HG03060 (cell line): ENCODE data around the gene TXNDC17.
"Not testable (repeated sequence)": the region's sequence is repeated elsewhere in the genome, so short reads cannot be mapped to it uniquely, and the experiment has no call there.

Experiments
- ATAC-seq: cut with Tn5 transposase; IDR thresholded peaks from one replicate; pipeline ENCODE4 v1.9.1; 2021; ENCODE audit warnings: low read depth, moderate number of reproducible peaks; ENCODE audit not compliant: unreplicated experiment

Gene TXNDC17

DNA sequence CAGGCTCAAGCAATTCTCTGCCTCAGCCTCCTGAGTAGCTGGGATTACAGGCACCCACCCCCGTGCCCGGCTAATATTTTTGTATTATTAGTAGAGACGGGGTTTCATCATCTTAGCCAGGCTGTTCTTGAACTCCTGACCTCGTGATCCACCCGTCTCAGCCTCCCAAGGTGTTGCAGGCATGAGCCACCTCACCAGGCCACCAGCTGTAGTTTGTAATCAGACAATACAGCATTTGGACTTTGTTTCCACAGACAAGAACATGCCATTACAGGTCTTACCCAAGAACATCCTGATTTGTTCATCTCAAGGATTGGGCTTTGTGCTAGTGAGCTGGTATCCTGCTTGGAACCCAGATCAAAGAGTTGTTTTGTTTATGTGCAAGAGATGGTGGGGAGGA lies 40.8 kb downstream of the TXNDC17 start:
- ATAC-seq, result no peak

DNA sequence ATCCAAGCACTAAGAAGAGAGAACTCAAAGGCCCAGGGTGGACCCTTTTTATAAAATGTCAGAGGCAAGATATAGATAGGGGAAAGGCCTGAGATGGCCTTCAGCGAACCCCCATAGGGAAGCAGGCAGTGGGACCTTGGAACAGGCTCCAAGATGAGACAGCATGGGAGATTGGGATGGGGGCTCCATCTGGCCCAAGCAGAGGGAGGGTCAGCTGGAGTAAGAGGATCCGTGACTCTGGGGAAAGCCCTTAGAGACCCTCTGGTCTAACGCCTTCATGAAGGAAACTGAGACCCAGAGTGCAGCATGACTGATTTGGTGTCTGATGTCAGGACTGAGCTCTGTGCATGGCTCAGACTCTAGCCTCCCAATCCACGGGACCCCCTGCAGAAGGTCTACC lies 41.5 kb downstream of the TXNDC17 start:
- ATAC-seq, result no peak

DNA sequence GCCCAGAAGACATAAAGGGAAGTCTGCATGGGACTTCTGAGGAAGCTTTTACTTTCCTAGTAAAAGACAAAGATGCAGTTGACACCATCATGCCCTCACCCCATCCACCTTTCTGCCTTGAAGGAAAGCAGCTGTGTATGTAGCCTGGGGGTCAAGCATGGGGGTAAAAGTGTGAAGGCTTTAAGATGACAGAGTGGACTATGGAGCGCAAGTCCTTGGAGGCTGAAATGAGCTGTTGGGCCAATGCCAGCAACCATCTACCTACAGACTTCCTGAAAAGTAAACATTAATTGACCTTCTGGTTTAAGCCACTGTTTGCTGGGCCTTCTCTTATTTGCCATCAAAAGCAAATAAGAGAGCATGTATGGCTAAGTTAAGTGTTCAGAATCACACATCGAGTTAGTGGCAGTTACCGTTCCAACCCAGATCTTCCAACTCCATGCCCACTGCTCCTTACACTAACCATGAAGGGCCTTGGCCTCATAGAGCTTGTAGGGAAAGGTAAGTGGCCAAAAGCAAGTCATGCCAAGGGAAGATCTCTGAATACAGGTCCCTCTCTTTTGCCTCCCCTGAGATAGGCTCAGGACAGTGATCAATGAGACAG lies 42.3 kb downstream of the TXNDC17 start:
- no peak for ATAC-seq

DNA sequence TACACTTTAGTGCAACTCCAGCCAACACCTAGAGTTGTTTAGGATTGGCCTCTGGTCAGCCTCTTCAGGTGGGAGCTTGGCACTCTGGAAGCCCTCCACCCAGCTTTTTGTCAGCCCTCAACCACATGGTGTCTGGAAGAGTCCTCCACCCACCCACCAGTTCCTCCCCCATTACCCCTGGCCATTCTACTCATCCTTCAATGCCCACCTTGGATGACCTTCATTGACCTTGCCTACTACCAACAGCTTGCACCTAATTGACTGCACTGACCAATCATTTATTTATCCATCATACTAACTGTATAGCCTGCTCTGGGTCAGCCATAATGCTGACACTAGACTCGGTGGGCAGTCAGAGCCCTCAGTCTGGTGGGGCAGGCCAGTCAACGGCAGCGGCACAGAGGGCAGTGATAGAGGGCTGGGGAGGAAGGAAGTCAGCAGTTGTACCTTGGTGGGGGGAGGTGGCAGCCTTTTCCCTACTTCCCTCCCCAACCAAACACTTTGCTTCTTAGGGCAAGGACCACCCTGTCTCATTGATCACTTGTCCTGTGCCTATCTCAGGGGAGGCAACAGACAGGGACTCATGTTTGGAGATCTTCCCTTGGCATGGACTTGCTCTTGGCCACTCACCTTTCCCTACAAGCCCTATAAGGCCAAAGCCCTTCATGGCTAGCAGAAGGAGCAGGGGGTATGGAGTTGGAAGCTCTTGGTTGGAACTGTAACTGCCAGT lies 43.0 kb downstream of the TXNDC17 start:
- ATAC-seq, result no peak

DNA sequence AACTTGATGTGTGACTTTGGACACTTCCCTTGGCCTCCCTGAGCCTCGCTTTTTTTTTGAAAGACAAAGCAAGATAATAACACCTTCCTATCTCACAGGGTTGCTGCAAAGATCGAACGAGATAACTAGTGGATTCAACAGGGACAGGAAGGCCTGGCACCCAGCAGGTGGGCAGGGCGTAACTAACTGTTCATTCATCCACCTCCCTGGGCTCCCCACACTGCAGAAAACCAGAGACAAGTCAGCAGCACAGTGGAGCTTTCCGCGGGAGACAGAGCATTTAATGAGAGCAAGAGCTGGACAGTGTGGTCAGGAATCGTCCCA lies 43.6 kb downstream of the TXNDC17 start:
- ATAC-seq, result no peak

DNA sequence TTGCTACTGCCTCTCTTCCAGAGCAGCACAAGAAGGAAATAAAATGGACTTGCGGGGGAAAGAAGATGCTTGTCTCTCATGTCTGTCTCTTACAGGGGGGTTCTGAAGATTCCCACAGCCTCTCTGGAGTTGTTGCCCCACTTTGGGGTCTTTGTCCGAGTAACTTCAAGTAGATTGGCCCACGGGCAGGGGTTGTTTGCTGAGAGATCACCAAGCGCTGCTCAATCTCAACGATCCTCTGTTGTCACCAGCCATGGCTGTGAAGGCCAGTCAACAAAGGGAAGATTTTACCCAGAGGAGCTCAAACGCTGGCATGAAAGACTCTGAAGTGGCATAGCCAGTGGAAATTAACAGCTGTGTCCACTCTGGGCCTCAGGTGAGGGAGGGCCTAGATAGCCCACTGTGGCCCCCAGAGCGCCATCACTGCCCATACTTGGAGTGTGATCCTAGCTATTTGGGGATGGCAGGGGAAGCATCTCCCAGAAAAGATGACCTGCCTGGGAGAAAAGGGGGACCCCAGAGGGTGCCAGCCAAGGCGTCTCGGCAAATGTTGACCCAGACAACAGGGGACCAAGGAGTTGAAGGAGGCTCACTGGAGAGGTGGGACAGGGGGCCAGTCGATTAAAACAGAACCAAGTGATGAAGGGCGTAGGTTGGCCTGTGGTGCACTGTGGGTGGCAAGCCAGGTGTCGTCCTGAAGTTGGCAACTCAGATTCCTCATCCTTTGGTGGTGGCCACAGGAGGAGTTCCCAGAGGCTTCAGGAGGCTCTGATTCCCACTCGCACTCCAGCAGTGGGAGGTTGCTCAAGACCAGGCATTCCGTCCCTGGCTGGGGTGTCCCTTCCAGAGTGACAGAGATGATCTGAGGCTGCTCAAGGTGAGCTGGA lies 44.3 kb downstream of the TXNDC17 start:
- no peak for ATAC-seq

DNA sequence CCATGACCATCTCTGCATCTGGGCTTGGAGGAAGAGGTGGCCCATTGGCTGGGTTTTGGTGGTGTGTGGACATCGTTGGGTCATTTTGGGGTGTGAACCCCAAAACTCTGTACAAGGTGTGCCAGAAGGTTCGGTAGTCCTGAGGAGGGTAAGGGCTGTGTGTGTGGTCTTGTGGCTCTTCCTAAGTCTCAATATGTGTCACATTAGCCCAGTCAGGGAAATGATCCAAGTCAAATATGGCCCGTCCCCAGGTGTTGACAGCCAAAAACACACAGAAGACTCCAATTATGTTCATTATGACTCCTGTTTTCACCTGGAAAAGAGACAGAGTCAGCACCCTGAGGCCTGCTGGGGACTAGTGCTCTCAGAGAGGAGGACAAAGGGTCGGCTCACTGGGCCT lies 45.2 kb downstream of the TXNDC17 start:
- ATAC-seq, result no peak

DNA sequence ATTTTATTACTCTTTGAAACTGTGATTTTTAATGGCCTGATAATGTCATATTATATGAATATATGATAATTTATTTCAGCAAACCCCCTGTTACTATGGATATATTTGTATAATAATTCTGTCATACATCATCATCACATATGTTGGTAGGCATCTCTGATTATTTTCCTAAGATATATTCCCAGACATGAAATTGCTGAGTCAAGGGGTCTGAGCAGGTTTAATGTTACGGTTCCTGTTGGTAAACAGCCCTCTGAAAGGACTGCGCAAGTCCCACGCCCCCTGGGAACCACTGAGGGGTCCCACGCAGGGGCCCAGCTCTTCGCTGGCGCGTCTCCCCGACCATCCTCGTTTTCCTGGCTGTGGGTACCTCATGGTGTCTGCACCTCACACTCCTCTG lies 48.1 kb downstream of the TXNDC17 start:
- no peak for ATAC-seq

DNA sequence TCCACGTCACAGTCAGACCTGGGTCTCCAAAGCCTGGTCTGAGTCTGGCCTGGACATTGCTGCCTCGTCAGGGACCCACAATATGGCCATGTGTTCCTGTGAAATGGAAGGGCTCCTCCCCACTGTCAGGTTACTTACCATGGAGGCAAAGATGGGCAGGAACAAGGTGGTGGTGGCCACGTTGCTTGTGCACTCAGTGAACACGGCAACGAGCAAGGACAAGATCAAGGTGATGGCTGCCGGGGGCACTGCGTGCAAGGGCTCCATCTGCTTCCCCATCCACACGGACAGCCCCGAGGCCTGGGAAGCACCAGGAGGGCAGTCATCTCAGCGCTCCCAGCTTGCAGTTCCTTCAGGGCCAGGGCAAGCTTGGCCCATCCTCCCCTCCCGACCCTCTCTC lies 49.8 kb downstream of the TXNDC17 start:
- no peak for ATAC-seq

DNA sequence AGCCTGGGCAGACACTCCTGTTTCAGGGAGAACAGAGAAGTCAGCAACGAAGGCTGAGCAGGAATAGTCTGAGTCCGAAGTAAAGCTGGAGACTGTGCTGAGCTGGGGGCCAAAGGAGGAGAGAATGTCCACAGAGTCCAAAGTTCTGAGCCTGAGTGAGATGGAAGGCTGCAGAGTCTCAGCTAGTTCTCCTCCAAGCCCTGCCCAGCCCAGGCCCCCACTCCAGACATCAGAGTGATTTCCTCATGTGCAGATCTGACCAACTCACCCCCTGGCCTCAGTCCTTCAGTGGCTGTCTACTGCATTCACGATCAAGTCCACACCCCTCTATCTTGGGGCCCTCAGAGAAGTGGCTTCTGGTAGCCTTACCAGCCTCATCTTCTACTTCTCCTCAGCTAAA lies 50.7 kb downstream of the TXNDC17 start:
- ATAC-seq, result no peak

DNA sequence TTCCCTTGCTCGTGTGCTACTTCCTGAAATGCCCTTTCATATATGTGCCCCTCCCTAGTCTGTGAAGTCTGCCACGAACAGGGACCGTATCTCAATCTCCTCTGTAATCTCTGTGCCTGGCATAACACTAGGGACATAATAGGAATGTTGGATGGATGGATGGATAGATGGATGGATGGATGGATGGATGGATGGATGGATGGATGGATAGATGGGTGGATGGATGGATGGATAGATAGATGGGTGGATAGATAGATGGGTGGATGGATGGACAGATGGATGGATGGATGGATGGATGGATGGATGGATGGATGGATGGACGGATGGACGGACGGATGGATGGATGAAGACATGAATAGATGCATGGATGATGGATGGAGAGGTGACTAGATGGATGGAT lies 51.1 kb downstream of the TXNDC17 start:
- ATAC-seq, result not testable (repeated sequence)
